Stimulated activated CD4-positive, alpha-beta T cell treated with anti-CD3 and anti-CD28 coated beads, Interleukin-2, amount 100 ng/mL, for 48 hours (primary cell): ENCODE measurements around the gene BPIFB3.

Source experiments
- DNase-seq, 2 donors: peaks; one replicate each; pipeline ENCODE4 v3.0.0-alpha.2; 2020

BPIFB3 gene

DNA sequence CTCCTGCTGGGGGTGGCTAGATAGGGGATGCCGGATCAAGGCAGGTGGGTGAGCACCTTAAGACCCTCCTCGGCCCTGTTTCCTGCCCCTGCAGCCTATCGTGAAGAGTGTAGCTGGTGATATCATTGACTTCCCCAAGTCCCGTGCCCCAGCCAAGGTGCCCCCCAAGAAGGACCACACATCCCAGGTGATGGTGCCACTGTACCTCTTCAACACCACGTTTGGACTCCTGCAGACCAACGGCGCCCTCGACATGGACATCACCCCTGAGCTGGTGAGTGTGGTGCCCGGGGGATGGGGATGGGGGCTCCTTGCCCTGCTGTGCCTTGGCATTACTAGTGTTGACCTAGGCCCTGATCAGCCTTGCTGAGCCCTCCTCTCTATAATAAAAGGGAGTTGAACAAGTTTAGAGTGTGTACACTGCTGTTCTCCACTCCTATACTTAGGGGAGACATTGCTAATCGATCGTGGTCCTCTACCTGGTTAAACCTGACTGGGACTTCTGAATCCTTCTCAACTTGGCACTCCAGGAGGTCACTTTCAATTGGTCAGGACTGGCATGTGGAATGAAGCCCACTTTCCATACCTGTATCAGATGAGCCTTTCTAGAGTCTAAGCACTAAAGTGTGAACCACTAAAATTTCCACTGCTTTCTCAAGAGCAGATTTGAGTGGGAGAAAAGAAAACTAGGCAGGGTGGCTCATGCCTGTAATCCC lies 11.0 kb downstream of the BPIFB3 start:
- DNase-seq: no peak

GRCh38 chr20:33065785-33066184 lies 12.1 kb downstream of the BPIFB3 start:
- no peak for DNase-seq

- DNase-seq: no peak
These were observed 14.1 kb downstream of the BPIFB3 start for GRCh38 chr20:33067806-33068205.

DNA sequence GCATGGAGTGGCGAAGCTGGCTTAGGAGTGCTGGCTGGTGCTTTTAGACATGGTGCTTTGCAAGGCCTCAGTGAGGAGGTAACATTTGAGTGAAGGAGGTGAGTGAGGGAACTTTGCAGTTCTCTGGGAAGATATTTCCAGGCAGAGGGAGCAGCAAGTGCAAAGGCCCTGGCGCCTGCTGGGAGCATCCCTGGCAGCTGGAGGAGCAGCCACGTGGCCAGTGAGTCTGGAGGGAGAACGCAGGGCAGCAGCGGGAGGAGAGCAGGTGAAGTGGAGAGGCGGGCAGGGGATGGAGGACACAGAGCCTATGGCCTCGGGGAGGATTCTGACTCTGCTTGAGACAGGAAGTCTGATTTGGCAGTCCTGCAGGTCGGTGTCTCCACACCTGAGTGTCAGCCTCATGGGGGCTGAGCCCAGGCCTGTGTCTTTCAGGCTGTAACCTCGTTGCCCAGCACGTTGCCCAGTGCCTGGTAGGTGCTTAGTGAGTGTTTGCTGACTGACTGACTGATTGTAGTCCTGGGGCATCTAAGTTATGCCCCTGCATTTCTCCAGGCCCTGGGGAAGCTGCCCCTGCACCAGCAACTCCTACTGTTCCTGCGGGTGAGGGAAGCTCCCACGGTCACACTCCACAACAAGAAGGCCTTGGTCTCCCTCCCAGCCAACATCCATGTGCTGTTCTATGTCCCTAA lies 14.7 kb downstream of the BPIFB3 start:
- DNase-seq: no peak

- DNase-seq: no peak
These were observed 16.0 kb downstream of the BPIFB3 start for GRCh38 chr20:33069673-33070072.

DNA sequence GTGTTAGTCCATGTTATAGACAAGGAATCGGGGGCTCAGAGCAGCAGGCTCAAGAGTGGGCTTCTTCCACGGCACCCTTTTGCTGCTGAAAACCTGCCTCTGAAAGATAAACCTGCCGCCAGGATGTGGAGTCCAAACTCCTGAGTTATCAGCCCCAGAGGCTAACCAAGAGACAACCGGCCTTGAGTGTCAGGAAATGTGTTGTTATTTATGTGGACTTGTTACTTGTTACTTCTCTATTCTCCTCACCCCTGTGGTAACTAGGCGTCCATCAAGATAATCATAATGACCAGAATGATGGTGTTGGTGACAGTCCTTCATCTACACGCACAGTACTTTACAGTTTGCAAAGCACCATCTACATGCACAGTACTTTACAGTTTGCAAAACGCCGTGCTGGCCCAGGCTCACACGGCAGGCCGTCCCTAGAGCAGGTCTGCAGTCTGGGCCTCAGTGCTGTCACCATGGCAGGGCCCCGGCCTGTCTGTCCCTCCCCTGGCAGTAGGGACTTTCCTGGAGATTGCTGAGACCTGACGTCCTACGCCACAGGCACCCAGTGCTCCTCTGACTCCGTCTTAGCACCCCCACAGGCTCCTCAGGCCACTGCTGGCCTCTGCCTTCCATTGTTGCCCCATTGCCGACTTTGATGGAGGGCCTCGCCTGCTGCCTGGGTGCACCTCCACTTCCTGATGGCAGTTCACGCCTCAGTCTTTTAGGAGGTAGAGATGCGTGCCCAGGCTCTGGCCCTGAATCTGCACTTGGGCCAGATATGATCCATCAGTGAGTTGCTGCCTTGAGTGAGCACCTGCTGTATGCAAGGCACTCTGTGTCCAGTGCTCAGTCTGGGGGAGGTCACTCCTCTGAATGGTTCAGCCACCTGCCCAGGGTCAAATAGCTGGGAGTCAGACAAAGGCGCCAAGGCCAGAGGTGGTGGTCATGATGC lies 16.7 kb downstream of the BPIFB3 start:
- DNase-seq: no peak

DNA sequence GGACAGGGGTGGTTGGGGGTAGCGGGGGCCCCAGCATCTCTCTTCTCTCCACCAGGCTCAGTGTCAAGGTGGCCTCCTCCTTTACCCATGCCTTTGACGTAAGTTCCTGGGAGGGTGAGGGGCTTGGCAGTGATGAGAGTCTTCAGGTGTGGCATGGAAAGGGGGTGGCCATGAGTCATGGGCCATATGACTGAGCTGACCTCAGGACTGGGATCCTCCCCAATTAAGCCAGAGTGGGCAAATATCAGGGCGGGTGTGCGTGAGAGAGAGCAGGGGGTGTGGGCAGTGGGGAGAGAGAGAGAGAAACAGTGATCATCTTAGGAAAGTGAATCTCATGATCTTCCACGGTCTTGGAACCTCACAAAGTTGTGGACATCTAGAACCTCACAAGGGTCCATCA lies 17.5 kb downstream of the BPIFB3 start:
- DNase-seq: no peak

DNA sequence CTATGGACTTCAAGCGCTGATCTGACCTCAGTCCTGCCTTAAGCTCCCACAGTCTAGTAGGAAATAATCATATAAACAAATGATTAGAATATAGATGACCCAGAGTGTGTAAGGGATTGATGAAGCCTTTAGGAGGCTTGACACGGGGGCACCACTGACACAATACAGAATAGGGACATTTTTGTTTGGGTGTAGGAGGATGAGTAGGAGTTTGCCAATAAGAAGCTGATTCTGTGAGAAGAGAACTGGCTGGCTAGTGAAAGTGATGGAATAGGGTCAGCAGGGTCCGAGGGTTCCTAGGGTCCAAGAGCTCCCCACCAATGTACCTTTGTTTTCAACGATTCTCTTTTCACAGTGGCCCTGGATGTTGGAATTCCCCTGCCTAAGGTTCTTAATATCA lies 18.7 kb downstream of the BPIFB3 start:
- no peak for DNase-seq

DNA sequence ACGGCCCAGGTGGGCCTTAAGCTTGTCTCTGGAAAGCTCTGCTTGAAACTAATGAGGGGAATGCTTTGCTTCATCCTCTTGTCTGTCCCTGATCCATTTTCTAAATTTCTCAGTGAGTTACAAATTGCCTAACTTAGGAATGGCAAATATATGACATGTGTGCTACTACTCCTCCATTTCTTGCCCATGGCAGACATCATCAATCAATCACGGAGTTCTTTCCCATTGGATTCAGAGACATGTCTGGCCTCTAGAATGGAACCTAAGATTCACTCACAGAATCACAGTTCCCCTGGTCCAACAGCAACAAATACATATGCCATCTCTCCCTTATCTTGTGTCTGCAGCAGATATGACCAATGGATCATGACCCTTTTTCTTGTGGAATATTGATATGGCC lies 19.1 kb downstream of the BPIFB3 start:
- DNase-seq: no peak

DNA sequence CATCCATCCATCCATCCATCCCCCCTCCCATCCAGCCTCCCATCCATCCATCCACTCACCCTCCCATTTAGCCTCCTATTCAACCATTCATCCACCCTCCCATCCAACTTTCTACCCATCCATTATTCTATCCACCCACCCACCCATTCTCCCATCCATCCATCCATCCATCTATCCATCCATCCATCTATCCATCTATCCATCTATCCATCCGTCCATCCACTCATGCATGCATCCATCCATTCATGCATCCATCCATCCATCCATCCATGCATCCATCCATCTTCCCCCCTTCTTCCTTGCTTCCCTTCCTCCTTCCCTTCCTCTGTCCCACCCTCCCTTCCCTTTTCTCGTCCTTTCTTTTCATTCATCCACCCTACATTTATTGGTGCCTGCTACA lies 21.0 kb downstream of the BPIFB3 start:
- no peak for DNase-seq

DNA sequence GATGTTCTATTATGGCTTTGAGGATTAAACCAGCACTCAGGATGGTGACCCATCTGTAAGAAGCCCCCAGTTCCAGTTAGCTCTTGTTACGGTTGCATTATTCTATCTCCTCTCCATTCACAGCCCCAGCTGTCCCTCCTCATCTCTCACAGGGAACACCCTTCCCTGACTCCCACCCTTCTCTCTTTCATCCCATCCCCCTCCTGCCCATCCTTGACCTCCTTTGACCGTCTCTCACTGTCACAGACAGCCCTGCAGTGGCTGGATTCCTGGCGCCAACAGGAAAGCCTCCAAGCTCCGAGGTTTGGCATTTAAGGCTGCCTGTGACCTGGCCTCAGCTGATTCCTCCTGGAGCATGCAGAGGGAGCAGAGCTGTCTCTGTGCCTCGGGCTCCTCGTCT lies 21.6 kb downstream of the BPIFB3 start:
- no peak for DNase-seq

DNA sequence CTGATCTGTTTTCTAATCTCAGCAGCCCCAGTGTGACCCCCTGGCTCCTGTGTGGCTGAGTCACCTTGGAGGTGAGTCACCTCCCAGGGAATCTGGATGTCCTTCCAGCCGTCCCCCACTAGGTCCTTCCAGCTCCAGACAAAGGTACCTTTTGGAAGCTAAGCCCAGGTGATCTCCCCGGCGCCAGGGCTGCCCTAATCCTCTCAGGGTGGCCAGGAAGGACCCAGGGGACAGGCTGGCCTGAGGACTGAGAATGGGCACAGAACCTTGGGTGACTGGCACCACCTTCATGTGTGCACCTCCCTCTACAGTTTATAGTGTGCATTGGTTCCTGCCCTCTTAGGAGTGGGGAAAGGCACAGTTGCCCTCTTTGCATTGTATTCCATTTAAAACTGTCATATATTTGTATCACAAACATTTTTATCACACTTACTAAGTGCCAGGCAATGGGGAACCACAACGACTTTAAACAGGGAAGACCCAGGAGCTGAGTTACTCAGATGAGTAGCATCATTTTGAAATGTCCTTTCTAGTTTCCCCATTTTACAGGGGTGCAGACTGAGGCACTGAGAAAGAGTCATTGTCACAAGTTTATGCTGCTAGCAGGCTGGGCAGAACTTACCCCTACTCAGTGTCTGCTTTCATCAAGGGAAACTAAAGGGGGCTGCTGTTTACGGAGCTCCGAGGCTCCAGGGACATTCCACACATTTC lies 23.1 kb downstream of the BPIFB3 start:
- no peak for DNase-seq

DNA sequence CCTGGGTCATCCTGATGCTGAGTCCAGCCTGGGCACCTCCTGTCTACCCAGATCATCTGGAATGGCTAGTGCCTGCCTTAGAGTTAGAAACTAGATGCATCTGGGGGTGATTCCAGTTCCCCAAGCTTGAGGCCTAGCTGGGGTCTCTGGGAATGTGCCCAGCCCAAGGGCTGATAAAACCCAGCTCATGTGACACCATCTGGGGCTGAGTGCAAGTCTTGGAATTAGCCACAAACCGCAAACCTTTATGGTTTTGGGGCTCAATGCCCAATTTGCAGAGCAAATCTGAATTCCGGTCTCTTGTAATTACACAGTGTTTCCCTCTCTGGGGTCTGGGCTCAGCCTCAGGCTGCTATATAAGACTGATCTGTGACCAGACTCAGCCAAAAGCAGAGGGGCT lies 25.6 kb downstream of the BPIFB3 start, which contains the start of gene BPIFB4:
Gene BPIFB4 (plus strand): TSS at position 385 of the 400 bp plus-strand sequence. CDS start 1,884 bp downstream, outside the sequence.
- DNase-seq: no peak

DNA sequence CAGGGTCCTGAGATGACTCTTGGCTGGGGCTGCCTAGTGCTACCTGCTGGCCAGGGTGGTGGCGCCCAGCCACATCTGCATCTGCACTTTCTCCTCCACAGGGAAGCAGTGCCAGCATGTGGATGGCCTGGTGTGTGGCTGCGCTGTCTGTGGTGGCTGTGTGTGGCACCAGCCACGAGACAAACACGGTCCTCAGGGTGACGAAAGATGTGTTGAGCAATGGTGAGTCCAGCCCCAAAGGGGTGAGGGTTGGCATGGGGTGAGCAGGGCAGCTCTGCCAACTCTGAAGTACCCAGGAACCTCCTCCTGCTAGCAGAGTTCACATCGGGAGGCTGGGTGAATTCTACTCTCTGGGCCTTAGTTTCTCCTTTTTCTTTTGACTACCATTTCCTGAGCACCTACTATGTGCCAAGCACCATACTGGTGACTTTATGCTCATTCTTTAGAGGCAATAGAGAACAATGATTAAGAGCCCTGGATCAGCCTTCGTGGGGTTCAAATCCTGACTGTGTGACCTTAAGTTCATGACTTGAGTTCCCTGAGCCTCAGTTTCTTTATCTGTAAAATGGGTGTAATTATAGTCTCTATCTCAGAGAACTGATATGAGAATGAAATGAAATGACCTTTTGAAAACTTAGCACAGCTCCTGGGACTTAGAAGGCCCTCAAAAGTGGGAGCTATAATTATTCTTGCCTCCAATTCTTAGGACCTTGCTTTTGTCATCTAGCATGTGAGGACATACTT lies 27.9 kb downstream of the BPIFB3 start:
- DNase-seq: no peak

- DNase-seq: no peak
These were observed 28.8 kb downstream of the BPIFB3 start for GRCh38 chr20:33082546-33082945.

GRCh38 chr20:33083544-33084340 lies 30.0 kb downstream of the BPIFB3 start:
- no peak for DNase-seq

- DNase-seq: no peak
These were observed 31.0 kb downstream of the BPIFB3 start for GRCh38 chr20:33084722-33085121.

- no peak for DNase-seq
These were observed 32.5 kb downstream of the BPIFB3 start for GRCh38 chr20:33086052-33086722.

GRCh38 chr20:33091147-33091546 lies 37.4 kb downstream of the BPIFB3 start:
- DNase-seq: no peak

- DNase-seq: no peak
These were observed 38.0 kb downstream of the BPIFB3 start for GRCh38 chr20:33091693-33092092.

DNA sequence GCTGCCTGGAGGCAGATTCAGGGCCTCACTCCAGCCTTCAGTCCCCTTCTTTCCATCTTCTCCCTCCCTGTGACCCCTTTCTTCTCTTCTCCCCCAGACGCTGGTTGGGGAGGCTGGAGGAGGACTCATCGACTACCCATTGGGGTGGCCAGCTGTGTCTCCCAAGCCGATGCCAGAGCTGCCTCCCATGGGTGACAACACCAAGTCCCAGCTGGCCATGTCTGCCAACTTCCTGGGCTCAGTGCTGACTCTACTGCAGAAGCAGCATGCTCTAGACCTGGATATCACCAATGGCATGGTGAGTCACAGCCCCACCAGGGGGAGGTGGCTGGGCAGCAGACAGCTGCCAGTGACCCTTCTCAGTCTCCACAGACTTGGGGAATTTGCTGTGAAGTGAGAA lies 38.7 kb downstream of the BPIFB3 start:
- no peak for DNase-seq
